Activated CD4-positive, alpha-beta T cell treated with anti-CD3 and anti-CD28 coated beads, Interleukin-10, Interleukin-2, amounts not matched to agents 100 ng/mL and 50 ng/mL, durations not matched to agents 16 hours and 8 hours (primary cell): ENCODE results near the gene PTPRCAP.
A peak's percentile ranks its signal among the peaks of the same experiment; 100 is the strongest.

Experiments used
- DNase-seq: peaks from one replicate; pipeline ENCODE4 v3.0.0-alpha.2; 2020

Gene PTPRCAP

GRCh38 chr11:67464411-67465188 lies 27.1 kb upstream of the PTPRCAP start:
- DNase-seq, result peak; percentile 97

- DNase-seq, result no peak
Measured at GRCh38 chr11:67463680-67464410, 26.4 kb upstream of the PTPRCAP start.

GRCh38 chr11:67463186-67463585 lies 25.7 kb upstream of the PTPRCAP start:
- no peak for DNase-seq

GRCh38 chr11:67458266-67458665 lies 20.8 kb upstream of the PTPRCAP start:
- no peak for DNase-seq

- no peak for DNase-seq
Measured at GRCh38 chr11:67457453-67457852, 20.0 kb upstream of the PTPRCAP start.

GRCh38 chr11:67456068-67456705 lies 18.7 kb upstream of the PTPRCAP start:
- no peak for DNase-seq

GRCh38 chr11:67455054-67455453 lies 17.6 kb upstream of the PTPRCAP start, which contains the start of gene CABP4:
Gene CABP4, plus strand, starts transcription at chr11:67455354. Its CDS starts 70 bp downstream, at chr11:67455424.
- DNase-seq, result no peak

GRCh38 chr11:67453816-67454732 lies 16.6 kb upstream of the PTPRCAP start:
- DNase-seq, result no peak

- no peak for DNase-seq
Measured at GRCh38 chr11:67452141-67452952, 14.9 kb upstream of the PTPRCAP start, which contains the start of gene GPR152. Gene GPR152, minus strand, starts transcription at chr11:67452729. Its CDS starts 5 bp downstream, at chr11:67452724.

GRCh38 chr11:67451658-67451976 lies 14.1 kb upstream of the PTPRCAP start:
- no peak for DNase-seq

GRCh38 chr11:67450796-67451657 lies 13.5 kb upstream of the PTPRCAP start:
- no peak for DNase-seq

GRCh38 chr11:67449116-67449844 lies 11.8 kb upstream of the PTPRCAP start:
- no peak for DNase-seq

- DNase-seq, result no peak
Measured at GRCh38 chr11:67448220-67448609, 10.7 kb upstream of the PTPRCAP start.

- no peak for DNase-seq
Measured at GRCh38 chr11:67445515-67445914, 8.0 kb upstream of the PTPRCAP start.

- DNase-seq, result no peak
Measured at GRCh38 chr11:67442504-67443404, 5.3 kb upstream of the PTPRCAP start.

GRCh38 chr11:67441731-67442351 lies 4.4 kb upstream of the PTPRCAP start:
- no peak for DNase-seq

GRCh38 chr11:67441098-67441563 lies 3.6 kb upstream of the PTPRCAP start:
- DNase-seq, result no peak
